GM19324 (cell line): ENCODE data around the gene ZNF507.

Experiments
- ATAC-seq: cut with Tn5 transposase; IDR thresholded peaks from one replicate; pipeline ENCODE4 v1.9.1; 2021; ENCODE audit warnings: mild to moderate bottlenecking, moderate library complexity; ENCODE audit not compliant: unreplicated experiment, low FRiP score

ZNF507 gene

DNA sequence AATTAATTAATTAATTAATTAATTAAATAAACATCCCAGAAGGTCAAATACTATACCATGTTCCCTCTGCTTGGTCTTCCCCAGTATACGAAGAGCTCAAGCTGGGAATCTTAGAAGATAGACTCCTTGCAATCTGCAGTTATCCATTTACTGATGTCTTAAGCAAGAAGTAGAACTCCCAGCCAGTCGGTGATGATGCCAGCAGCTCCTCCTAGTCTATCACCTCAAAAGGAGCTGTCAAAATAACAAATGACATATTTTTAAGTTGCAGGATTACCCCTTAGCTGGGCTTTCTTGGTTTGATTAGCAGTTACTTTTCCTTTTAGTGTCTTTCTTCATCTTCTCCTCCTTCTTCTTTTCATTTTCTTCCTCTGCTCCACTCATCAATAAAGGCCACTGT lies 6.0 kb upstream of the ZNF507 start:
- ATAC-seq = no peak

DNA sequence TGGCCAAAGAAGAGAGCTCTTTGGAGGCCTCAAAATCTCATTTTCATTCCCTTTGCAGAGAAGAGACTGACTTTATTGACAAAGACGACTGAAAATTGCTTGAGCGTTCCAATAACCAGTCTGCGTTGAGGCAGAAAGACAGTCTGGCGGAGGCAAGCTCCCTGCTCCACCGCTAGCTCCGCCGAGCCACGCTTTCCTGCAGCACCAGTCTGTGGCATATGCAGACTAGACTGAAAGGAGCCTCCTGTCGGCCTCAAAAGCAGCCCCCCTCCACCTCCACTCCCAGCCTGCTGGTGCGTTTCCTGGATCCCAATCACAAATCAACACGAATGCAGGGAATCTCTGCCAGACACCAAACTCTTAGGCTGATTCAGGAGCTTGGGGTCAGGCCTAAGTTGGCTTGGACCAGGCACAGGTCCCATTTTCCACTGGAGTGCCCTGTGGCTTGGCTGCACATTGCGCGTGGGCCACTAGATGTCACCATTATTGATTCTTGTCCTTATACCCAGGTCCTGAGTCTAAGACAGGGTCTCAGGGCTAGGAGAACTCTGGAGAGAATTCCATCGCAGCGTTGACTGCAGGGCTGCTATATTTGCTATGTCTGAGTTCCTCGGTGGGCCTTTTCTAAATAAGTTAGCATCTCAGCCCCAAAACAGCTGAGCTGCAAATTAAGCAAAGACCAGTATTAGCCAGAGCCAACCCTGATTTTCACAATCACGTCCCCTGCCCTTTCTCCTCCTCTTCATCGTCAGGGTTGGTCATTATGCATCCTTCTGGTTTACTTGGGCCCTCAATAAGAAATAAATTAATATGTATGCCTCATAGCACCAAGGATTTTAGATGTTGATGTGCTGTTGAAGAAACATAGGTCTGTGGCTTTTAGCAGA lies 5.2 kb upstream of the ZNF507 start:
- ATAC-seq = no peak

DNA sequence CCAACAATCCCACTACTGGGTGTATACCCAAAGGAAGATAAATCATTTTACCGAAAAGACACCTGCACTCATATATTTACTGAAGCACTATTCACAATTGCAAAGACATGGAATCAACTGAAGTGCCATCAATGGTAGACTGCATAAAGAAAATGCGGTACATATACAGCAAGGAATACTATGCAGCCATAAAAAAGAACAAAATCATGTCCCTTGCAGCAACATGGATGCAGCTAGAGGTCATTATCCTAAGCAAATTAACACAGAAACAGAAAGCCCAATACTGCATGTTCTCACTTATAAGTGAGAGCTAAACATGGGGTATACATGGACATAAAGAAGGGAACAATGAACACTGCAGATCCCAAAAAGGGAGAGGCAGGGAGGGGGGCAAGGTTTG lies 2.7 kb upstream of the ZNF507 start:
- ATAC-seq = no peak

DNA sequence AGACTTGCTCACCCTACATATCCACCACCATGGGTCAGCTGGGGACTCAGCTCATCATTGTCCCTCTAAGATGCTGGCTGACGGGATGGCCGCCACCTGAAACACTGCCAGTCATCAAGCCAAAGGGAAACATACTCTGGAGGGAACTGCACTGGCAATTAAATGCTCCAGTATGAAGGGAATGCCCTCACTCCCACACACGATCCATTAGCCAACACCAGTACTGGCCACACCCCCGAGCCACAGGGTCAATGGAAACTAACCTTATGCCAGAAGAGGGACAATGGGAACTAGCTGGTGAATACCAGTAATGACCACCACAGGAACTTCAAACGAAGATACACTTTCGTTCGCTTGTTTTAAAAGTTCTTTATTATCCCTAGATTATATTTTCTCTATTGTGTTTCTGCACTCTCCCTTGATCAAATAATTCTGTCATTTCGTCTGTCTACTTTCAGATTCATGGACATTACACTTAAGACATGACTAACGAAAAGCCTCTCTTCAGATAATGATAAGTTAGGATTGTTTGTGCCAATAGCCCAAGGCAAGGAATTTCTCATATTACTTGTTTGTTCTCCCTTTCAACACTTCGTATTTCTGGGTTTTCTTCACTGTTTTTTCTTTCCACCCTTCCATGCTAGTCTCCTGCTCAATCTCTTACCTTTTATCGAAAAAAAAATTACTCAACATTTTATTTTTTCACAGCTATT lies 1.7 kb upstream of the ZNF507 start:
- no peak for ATAC-seq

DNA sequence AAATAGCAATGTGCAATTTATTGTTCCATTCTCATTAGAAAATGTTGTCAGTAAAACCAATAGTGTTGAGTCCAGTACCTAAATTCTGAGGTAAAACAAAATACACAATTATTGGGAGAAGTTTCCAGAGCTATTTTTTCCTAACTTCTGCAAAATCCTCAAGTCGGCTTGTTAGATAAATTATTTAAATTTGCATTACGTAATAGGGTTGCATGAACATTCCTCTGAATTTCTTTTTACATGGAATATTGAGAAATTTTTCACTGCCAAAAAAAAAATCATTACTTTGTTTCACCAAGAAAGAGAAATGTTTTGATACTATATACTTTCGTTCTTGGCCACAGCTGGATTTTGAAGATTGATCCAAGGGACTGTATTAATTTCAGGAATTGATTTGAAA lies 1.5 kb downstream of the ZNF507 start:
- no peak for ATAC-seq

DNA sequence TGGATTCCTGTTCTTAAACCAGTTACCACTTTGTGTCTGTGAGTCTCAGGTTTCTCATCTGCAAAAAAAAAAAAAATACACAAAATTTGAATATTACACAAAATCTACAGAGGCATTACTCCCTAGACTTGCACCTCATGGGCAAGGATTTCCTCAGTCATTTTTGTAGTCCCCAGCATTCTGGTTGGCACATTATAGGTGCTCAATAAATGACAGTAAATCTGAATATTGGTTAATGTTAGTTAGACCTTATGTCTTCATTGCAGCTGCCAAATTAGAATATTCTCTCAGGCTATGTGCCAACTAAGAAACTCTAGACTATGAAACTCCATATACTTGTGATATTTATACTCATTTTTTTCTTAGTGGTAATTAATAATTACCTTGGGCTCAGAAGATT lies 2.2 kb downstream of the ZNF507 start:
- ATAC-seq = no peak

DNA sequence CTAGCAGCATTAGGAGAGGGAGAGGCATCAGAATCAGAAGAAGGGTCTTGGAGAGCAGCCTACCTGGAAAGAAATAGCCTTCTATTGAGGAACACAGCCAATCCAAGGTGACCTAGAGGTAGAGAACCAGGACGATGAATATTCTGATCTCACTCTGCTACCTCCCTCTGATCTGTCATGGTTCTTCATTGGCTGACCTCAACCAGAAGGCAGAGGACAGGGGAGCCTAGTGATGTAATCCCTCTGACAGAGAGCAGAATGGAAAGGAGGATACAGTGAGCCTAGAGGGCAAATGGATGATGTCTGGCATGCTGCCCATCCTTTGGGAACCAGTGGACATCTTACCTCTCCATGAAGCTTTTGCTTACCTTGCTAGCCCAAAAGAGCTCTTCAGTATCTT lies 3.6 kb downstream of the ZNF507 start:
- ATAC-seq = no peak

DNA sequence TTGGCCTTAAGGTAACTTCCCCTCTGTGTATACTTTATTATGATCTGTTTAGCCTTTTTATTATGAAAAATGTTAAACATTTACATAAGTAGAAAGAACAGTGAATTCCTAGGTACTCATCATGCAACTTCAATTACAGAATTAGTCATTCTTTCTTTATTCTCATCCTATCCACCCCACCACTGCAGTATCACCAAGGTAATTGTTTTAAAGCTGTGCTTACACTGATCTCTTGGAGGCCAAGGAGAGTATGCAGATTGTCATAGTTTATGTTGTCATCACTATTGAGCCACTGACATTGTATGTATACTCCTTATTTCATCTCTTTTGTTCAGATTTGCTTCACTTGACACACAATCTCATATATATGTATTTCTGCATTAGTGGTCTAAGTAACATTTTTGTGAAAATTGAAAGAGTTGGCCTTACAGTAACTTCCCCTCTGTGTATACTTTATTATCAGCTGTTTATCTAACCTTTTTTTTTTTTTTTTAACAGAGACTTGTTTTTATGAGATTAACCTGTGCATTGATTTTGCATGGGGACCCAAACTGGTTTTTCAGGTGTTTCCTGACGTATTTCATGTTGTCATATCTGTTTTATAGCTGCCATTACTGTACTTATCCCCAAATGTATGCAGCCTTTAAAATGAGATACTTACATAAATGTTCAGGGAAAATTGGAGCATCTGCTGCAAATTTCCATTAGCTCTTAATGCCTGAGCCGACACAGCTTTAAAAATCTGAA lies 4.5 kb downstream of the ZNF507 start:
- ATAC-seq = no peak

DNA sequence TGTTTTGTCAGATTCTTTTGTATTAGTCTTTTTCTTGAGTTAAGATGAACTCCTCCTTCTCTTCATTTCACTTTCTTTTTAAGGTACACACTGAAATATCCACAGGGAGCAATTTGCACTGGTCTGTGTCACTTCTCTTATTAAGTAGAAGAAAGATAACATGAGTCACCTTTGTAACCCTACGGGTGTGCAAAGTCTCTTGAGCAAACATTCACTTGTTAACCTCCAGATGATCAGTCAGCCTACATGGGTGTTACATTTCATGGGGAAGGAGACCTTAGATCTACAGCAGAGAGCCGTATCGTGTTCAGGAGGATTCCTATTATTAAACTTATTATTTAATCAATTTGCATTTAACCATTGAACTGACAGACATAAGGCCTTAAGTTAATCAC lies 5.1 kb downstream of the ZNF507 start:
- ATAC-seq = no peak

DNA sequence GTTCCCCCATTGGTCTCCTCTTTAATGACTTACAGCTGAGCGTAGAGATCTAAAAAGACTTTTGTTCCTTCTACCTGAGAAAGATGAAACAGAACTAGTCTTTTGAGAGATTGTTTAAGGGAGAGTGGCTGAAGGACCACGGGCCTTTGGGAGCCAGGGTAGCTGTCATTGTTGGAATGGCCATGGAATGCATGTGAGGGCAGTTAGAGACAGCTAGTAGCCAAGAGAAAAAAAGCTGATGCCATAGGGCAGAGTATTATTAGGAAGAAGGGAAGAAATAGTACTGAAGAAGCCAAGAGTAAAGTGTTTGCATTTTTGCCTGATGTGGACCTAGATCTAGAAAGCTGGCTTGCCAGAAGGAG lies 5.6 kb downstream of the ZNF507 start:
- no peak for ATAC-seq

DNA sequence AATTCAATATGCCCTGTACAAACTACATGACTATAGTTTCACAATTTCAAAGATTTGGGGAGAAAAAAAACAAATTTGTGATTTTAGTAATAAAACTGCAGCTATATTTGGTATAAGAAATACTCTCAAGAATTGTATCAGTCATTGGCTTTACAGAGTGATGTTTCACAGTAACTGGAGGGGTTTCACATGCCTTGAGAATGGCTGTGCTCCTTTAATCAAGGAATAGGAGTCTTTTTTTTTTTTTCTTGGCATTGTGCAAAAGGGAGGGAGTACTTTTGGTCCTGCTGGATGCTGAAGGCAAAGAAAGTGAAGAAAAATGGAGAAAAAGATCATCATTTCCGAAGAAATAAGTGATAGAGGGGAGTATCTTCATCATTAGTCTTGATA lies 6.8 kb downstream of the ZNF507 start:
- no peak for ATAC-seq

DNA sequence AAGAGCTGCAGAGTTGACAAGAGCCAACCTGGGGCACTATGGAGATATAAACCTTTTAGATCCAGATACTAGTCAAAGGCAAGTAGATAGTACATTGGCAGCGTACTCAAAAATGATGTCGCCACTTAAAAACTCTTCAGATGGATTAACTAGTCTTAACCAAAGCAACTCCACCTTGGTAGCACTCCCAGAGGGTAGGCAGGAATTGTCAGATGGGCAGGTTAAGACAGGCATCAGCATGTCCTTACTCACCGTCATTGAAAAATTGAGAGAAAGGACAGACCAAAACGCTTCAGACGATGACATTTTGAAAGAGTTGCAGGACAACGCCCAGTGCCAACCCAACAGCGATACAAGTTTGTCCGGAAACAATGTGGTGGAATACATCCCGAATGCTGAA lies 8.9 kb downstream of the ZNF507 start:
- no peak for ATAC-seq

DNA sequence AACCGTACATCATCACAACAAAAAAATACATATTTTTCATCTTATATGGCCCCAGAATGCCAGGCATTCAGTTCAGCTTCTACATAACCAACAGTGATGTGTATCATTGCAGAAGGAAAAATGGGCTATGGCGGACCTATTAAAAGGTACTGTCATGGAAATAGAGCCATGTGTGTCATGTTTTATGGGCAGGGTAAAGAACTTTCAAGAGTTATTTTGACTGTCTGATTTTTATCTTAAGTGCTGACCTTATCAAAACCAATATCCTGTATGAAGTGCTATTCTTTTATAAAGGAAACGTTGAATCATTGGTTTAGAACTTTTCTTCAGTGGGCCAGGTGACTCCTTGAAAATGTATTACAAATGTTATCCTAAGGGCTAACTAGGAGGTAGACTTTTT lies 9.9 kb downstream of the ZNF507 start:
- ATAC-seq = no peak

DNA sequence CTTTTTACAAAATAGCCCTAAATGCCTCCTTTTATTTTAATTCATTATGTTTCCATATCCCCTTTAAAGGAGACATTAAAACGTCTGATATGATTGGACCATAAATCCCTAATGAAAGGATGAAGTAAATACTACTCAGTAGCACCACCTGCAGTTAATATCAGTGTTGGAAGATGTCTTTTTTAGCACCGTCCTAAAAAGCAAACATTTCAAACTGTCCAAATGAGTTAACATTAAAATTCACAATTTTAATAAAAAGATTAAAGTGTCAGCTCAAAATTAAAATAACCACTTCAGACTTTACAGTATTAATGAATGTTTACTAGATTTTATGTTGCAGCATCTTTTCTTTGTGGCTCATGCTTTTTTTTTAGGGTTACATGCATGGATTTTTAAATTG lies 12.3 kb downstream of the ZNF507 start:
- no peak for ATAC-seq

DNA sequence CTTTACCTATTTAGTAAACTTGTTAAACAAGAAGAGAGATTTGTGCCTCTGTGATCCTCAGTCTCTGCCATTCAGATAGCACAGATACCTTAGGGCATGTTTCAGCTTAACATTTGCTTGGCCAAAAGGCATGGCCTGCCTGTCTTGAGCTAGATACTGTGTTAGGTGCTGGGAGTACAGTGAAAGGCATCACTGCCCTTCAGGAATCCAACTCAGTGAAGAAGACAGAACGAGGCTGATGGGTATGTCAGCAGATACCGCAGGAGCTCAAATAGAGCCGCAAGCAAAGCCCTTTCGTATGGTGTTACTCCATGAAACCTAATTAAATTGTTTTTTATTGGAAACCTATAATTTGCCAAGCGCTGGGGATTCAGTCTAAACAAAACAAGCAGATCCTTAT lies 12.9 kb downstream of the ZNF507 start:
- no peak for ATAC-seq

DNA sequence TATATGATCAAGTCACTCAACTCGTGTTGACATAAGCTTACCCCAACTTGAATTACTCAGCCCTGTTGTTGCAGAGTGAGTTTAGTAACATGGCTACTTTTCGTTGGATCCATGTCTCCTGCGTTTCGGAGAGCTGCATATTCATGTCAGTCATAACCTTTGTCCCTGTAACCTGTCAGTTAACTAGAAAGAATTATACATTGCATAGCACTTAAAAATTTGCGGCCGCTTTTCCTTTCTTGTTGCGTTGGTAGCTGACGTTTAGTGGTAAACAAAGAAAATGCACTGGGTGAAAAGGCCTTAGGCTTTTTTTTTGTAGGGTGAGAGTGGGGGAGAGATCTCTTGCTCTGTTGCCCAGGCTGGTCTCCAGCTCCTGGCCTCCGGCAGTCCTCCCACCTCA lies 14.2 kb downstream of the ZNF507 start:
- no peak for ATAC-seq

DNA sequence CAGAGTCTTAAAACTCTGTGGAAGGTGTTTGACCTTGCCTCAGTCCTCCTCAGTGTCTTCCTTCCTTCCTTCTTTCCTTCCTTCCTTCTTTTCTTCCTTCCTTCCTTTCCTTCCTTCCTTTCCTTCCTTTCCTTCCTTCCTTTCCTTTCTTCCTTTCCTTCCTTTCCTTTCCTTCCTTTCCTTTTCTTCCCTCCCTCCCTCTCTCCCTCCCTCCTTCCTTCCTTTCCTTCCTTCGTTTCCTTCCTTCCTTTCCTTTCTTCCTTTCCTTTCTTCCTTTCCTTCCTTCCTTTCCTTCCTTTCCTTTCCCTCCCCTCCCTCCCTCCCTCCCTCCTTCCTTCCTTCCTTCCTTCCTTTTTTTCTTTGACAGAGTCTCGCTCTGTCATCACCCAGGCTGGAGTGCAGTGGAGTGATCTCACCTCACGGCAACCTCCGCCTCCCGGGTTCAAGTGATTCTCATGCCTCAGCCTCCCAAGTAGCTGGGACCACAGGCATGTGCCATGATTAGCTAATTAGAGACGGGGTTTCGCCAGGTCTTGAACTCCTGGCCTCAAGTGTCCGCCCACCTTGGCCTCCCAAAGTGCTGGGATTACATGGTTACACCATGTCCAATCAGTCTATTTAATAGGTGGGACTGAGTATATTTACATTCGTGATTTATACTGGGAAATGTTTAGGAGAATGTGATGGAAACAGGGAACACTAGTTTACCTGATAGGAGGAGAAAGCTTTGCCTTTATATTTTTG lies 16.3 kb downstream of the ZNF507 start:
- no peak for ATAC-seq

DNA sequence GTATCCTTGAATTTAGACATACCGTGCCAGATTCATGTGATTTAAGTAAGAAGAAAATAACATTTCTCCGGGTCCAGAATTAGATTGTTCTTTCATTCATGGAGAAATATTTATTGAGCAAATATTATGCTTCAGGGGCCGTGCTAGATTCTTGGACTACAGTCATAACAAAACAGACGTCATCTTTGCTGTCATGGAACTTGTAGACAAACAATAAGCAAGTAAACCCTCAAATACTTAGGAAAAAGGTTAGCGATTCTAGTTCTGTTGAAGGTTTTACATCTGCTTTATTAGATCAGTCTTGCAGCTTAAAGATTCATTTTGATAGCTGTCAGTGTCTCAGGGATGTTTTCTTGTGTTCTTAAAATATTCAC lies 16.9 kb downstream of the ZNF507 start:
- ATAC-seq = no peak

DNA sequence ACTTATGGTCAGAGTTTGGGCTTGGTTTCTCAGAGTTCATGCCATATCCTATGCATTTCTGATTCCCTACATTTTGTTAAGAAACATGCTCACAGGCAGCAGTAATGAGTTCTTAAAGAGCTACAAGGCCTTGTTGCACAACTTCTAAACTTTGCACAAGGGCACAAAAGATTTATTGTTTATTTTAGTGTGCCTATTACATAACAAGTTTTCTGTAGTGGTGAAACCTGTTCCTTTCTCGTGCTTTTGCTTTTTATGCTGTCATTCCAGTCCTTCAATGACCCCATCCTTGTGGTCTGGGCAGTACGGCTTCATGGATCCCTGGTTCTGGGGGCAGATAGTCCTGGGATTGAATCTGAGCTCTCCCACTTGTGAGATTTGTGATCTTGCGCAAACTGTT lies 17.8 kb downstream of the ZNF507 start:
- no peak for ATAC-seq

DNA sequence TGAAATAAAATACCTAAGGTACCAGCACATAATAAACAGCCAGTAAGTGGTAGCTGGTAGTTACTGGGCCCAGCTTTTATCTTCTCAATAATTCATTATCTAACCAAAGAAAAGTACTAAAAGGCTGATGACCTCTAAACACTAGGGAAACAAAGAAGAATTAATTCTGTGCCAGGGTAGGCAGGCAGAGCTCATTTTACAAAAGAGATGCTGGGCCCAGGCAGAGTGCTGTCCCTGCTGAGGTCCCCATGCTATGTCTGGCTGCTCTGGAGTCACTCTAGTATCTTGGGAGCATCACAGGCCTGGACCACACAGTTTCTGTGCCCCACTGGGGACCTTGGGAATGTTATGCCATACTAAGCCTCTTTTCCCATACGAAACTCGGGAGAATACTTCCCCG lies 18.2 kb downstream of the ZNF507 start:
- ATAC-seq = no peak

DNA sequence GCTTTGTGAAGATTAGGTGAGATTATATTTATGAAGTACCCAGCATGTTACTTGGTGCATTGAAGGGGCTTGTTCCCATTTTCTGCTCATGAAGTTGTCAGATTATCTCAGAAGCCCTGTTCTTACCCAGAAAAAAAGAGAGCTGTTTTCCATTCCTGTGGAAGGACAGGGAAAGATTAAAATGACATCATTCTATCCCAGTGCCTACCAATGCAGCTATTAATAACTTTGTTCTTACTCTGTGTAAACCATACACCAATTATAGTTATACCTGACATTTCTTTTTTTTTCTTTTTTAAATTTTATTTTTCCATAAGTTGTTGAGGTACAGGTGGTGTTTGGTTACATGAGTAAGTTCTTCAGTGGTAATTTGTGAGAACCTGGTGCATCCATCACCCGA lies 18.6 kb downstream of the ZNF507 start:
- ATAC-seq = no peak
